OCI-LY3 (cell line): ENCODE data around the gene OR1F1.

Source experiments
- EZH2phosphoT487 ChIP-seq: fragments of 200-600 bp; shearing (Covaris generic); IDR thresholded peaks from 2 replicates; pipeline ENCODE4 v1.6.1; 2018; ENCODE audit warnings: antibody characterized with exemption, mixed run types, low read depth
- TF ChIP-seq, protein P1 (sequence below): fragments of 200-600, 300-600 bp; sonication (generic); IDR thresholded peaks from 2 replicates; pipeline ENCODE4 v1.5.1; 2014; ENCODE audit warnings: antibody characterized with exemption, low read length, low read depth

GRCh38 chr16:3235856-3236669 lies 48.1 kb downstream of the OR1F1 start:
- TF ChIP-seq, protein P1, sequence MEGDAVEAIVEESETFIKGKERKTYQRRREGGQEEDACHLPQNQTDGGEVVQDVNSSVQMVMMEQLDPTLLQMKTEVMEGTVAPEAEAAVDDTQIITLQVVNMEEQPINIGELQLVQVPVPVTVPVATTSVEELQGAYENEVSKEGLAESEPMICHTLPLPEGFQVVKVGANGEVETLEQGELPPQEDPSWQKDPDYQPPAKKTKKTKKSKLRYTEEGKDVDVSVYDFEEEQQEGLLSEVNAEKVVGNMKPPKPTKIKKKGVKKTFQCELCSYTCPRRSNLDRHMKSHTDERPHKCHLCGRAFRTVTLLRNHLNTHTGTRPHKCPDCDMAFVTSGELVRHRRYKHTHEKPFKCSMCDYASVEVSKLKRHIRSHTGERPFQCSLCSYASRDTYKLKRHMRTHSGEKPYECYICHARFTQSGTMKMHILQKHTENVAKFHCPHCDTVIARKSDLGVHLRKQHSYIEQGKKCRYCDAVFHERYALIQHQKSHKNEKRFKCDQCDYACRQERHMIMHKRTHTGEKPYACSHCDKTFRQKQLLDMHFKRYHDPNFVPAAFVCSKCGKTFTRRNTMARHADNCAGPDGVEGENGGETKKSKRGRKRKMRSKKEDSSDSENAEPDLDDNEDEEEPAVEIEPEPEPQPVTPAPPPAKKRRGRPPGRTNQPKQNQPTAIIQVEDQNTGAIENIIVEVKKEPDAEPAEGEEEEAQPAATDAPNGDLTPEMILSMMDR = no peak
- no peak for TF ChIP-seq EZH2phosphoT487
